Stimulated activated CD4-positive, alpha-beta T cell treated with anti-CD3 and anti-CD28 coated beads, Interleukin-12 subunit alpha, Interleukin-12 subunit beta, amount 100 ng/mL, for 48 hours (primary cell): Measurements from ENCODE around the gene NEURL1B.
"Not testable (repeated sequence)": the region's sequence is repeated elsewhere in the genome, so short reads cannot be mapped to it uniquely, and the experiment has no call there.

Experiments used
- DNase-seq, 3 donors: peaks; one replicate each; pipeline ENCODE4 v3.0.0-alpha.2; 2020; ENCODE audit warnings: low read depth in 2 of 3, low spot score in 1 of 3

The NEURL1B gene

DNA sequence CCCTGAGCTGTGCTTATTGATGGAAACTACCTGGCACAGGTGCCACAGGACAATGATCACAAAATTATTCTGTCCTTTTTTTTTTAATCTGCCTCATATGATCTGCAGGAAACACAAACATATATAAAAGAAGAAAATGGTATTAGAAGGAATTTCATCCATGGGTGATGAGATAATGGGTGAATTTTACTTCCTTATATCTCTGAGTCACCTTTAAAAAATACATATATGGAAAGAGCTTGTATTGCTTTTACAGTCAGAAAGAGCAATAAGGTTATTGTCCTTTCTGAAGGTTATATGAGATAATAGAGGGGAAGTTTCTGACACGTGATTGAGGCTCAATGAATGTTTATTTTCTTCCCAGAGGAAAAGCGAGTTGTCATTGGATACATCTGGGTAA, 31.6 kb downstream of the NEURL1B start:
- no peak for DNase-seq

DNA sequence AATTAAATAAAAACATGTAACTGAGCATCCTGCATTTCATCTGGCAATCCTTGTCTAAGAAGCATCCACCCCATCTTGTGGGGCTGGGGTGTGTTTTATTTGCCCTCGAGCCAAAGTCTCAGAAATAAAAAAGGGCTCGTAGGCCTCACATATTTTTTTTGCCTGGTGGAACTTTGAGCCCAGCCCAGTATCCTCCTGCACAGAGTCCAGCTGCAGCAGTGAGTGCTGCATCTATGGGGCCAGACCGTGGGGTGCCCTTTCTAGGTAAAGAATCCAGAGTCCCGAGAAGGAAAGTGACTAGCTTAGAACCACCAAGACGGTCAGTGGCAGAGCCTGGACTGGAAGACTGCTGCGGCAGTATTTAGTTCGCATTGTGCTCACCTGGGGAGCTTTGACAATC, 33.1 kb downstream of the NEURL1B start:
- DNase-seq: no peak

DNA sequence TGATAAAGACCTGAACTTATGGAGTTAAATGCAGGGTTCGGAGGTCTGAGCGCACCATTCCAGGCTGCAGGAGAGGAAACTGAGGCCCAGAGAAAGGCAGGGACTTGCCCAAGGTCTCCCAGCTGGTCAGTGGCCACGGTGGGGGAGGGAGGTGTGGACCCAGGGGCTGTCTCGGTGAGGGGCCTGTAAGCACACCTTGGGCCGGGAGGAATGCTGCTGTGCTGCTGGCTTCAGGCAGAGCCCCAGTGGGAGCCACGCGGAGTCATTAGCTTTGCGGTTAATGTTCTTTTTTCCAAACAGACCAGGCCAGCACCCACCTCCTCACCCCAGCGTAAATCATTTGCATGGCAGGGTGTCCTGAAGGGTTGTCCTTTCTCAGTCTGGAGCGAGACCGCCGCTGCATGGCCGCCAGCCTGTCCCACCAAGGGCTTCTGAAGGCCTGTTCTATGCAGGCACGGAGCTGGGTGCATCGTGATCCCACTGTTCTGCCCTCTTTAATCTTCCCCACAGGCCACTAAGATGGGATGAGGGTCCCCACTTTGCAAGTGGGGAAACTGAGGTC, 35.9 kb downstream of the NEURL1B start:
- DNase-seq: no peak

DNA sequence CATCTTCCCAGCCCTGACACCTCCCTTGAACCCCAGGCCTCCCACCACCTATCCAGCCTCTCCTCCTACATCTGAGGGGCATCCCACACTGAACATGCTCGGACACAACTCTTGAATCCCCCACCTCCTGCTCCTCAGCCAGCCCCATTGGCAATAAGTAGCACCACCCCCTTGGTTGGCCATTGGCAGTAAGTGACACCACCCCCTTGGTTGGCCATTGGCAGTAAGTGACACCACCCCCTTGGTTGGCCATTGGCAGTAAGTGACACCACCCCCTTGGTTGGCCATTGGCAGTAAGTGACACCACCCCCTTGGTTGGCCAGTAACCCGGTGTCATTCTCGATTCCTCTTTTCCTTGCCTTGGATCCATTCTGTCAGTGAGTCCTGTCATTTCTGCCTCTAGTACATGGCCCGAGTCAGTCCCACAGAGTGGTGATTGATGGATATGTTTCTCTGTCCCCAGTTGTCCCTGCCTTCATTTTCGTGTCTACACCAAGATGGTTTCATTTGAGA, 37.4 kb downstream of the NEURL1B start:
- not testable (repeated sequence) for DNase-seq

DNA sequence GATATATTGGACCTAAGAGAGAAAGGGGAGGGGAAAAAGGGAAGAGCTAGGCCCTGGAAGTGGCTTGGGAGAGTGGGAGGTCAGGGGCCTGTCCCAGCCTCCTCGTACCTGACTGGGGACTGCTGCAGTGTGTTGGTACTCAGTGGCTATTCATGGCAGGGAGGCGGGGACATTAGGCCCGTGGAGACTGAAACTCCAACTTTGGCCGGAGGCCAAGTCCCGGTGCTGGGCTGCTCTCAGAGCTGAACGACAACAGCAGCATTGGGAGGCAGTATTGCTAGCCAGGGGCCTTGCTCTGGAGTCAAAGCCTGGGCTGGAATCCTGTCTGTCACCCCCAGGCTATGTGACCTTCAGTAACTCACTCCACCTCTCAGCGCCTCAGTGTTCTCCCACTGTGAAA, 37.8 kb downstream of the NEURL1B start:
- DNase-seq: no peak

DNA sequence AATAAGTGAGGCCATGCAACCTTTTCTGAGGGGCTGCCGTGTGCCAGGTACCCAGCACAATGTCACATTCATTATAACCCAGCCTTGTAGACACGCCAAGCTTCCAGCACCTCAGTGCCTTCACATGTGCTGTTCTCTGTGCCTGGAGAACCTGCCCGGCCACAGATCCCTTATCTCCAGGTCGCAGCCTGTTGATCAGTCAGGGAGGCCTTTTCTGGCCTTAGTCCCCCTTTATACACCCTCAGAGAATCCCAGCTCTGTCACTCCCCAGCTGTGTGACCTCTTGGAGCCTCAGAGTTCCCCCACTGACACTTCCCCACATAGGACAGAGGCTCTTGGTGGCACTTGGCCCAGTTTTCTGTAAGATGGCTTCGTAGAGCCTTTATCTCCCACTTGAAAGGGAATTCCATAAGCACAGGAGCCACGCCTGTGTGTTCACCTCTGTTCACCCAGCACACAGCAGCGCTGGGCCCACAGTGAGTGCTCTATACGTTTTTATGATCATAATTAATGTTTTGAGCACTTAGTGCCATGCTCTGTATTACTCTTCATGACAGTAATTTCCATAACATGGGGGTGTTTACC, 38.7 kb downstream of the NEURL1B start:
- no peak for DNase-seq

DNA sequence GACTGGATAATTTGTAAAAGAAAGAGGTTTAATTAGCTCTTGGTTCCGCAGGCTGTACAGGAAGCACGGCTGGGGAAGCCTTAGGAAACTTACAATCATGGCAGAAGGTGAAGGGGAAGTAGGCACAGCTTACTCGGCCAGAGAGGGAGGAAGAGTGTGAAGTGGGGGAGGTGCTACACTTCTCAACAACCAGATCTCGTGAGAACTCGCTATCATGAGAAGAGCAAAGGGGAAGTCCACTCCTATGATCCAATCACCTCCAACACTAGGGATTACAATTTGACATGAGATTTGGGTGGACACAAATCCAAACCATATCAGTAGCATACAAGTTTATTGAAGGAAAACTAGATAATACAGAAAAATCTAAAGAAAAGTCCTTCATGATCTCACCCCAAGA, 39.9 kb downstream of the NEURL1B start:
- no peak for DNase-seq

DNA sequence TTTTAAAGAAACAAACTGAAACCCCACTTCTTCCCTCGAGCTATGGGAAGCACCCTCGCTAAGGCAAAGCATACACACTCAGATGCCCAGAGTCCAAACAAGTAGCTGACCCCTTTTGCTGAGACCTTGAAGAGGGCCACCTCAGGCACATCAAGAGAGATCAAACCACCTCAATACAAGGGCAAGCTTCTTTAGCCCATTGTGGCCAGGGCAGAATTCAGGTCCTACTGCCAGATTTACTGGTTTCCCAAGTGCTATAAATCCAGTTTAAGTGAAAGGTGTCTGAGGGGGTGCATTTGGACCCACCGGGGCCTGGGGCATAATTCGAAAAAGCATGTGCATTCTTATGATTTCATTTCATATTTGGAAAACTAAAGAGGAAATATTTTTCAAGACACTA, 40.4 kb downstream of the NEURL1B start:
- DNase-seq: no peak

DNA sequence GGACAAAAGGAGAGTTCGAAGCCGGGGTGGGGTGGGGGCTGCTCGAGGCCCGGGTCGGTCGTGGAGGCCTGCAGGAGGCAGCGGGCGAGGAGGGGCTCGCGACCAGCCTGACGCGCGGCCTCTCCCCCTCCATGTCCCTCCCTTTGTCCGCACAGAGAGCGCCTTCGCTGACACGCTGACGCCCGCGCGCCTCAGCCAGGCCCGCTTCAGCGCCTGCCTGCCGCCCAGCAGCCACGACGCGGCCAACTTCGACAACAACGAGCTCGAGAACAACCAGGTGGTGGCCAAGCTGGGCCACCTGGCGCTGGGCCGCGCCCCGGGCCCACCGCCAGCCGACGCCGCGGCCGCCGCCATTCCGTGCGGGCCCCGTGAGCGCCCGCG, 42.2 kb downstream of the NEURL1B start:
- no peak for DNase-seq

DNA sequence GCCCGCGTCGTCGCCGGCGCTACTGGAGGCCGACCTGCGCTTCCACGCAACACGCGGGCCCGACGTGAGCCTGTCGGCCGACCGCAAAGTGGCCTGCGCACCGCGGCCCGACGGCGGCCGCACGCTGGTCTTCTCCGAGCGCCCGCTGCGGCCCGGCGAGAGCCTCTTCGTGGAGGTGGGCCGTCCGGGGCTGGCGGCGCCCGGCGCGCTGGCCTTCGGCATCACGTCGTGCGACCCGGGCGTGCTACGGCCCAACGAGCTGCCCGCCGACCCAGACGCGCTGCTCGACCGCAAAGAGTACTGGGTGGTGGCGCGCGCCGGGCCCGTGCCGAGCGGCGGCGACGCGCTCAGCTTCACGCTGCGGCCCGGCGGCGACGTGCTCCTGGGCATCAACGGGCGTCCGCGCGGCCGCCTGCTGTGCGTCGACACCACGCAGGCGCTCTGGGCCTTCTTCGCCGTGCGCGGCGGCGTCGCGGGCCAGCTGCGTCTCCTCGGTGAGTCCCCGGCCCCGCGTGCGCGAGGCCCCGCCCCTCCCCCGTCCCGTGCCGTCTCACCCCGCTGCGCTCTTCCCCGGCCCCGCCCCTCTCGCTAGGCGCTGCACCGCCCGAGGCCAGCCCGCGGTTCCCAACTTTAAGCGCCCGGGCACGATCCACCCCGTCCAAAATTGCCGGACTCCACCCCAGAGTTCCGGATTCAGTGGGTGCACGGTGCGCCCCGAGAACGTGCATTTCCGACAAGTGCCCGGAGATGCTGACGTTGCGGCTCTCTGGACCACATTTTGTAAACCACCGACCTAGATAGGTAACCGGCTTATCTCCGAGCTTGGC, 42.8 kb downstream of the NEURL1B start:
- peak in 2 of 3 donors; percentile 32 to 50 for DNase-seq

DNA sequence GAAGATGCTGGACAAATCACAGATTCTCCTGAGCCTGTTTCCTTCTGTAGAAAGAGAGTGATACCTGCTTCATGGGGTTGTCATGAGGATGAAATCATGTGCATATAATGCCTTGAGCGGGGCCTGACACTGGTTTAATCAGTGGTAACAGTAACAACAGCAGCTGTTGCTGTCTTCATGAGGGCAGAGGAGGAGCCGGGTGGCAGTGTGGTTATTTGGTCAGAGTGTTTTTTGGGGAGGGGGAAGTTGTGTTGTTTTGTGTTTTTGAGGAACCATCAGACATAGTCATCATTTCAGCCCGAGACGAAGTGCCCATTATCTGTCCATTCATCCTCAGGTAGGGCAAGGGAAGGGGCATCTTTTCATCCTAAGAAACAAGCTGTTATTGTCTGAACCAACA, 44.0 kb downstream of the NEURL1B start:
- no peak for DNase-seq

DNA sequence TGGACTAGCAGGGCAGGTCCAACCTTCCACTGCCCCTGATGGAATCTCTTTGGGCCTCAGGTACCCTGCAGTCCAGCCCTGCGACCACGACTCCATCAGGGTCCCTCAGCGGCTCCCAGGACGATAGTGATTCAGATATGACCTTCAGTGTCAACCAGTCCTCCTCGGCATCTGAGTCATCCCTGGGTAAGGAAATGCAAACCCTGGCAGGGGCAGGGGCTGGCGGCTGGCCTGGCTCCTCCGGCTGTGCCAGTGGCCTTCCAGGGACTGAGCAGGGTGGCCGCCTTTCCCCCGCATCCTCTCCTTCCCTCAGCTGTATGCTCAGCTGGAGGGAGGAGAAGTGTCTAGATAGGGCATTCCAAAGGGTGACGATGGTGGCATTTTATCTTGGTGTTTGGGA, 45.0 kb downstream of the NEURL1B start:
- DNase-seq: no peak

DNA sequence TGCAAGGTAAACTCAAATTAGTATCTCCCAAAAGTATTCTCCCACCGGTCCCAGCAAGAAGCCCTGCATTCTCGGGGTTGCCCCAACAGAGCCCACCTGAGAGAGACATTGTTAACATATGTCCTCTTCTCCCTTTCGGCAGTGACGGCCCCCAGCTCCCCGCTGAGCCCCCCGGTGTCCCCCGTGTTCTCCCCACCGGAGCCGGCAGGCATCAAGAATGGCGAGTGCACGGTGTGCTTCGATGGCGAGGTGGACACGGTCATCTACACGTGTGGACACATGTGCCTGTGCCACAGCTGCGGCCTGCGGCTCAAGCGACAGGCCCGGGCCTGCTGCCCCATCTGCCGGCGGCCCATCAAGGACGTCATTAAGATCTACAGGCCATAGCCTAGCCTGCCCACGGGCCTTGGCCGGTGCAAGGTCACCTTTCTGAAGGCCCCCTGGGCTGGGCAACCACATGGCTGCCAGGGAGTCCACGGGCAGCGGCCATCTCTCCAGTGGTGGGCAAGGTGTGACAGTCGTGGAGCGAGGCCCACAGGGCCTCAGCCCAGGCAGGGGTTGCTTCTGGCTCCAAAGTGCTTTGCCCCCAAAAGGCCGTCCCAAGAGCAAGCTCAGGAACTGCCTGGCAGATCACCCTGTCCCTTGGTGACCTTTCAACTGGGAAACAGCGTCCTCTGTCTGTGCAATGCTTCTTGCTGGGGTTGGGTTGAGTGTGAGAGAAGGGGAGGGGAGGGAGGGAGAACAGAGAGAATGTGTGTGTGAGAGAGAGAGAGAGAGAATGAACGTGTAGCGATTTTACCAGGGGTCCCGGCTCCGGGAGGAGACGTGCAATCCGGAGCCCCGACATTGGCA, 45.7 kb downstream of the NEURL1B start:
- no peak for DNase-seq

DNA sequence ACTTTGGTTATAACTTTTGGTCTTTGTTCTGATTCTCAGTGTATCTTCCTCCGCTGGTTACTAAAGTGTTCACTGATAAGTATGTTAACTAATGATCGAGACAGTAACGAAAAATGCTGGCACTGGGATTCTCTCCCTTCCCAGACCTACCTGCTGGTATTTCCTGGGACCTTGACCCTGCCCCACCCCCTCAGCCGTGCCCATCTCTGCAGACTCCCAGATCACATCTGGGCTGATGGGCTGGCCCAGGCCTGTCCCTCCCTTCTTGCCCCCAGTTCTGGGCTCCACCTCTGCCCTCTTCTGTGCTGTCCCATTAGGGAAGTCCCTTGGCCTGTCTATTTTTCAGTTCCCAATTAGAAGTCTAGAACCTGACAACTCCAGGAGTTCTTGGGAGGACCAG, 46.9 kb downstream of the NEURL1B start:
- no peak for DNase-seq

DNA sequence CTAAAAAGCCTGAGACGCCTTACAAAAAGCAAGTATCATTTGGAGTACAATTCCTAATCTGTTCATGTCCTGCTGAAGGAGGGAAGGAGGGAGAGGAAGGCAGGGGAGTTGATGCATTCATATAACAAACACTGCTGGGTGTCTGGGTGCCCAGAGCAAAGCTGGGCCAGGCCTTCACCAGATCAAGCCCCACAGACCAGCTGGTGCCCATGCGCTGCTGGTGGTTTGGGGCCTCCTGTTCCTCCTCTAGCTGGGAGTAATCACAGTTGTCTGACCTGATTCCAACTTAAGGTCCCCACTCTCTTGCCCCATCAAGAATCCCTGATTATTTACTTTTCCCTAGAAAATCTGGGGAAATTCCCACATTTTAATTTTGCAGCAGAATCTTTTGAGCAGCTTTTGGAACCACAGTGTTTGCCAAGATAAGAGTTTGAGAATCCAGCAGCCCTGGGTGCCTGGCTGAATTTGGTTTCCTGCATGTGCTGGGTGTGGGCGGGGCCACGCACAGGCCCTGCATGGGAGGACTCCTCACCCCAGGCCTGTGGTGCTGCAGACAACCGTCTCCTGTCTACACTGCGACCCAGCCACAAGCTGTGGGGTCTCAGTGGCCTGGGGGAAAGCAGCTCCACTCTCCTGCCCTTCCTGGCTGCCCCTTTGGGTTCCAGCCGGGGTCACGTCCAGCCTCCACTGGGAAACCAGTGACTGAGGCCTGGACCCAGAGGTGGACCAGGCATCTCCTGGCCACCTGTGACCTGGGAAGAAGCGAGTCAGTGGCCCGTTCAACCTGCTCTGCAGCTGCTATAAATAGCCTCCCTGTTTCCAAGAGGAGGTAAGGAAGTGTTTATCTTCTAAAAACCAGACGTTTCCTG, 47.5 kb downstream of the NEURL1B start:
- no peak for DNase-seq

DNA sequence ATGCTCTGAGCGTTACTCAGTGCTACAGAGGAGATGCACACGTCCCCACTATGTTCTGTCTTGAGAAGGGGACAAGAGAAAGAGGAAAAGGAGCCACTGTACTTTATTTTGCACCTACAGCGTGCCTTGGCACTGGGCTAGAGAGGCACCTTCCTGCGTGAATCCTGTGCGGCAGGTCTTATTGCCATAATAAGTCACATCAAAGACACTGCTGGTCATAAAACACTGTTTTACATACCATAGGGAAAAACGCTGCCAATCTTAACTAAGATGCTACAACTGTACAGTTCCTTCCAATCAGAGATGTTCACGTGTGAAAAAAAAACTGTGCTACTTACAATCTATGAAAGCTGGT, 48.1 kb downstream of the NEURL1B start:
- DNase-seq: no peak

DNA sequence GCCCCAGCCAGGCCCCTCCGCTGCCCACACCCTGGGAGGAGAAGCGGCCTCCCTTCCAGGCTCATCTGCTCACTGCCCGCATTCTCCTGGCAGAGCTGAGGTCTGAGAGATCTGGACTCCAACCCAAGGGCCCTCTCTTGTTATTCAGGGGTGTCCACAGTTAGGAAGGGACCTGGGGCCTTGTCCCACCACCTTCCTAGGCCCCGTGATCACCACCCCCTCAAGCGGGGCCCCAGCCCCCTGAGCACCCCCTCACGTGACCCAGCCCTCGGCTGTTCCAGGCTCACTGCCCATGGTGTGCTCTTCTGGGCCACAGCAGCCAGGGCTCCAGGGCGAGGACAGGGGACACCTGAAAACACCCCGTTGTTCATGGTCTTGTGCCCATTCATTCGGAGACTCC, 48.7 kb downstream of the NEURL1B start:
- no peak for DNase-seq

DNA sequence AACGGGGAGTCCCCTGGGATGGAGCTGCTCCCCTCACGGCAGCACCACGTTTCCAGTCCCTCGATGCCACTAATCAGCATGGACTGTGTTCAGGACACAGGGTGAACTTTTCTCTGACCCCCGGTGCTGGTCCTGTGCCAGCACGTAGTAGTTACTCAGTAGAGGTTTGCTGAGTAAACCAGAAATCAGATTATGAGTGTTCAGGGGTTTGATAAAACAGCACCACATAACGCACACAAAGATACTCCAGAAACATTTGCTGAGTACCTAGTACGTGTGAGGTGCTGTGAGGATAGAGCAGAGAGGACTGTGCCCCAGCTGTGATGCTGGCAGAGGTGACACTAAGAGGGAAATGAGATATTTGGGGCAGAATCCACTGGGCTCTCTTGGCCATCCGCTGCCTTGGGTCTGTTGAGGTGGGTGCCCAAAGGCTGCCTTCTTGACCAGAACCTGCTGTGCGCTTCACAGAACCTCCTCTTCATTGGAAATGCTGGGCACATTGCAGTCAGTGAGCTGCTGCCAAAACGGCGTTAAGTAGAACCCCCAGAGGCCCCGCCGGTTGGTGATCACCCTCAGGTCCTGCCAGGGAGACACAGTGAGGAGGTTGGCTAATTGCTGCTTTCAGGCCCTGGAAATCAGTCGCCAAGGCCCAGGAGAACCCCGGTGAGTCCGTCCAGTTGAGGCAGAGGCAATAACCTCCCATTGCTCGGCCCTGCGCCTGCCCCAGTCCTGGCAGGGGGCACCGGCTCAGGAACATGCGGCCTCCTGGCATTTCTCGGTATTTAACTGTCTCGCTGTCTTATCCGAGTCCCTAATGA, 49.4 kb downstream of the NEURL1B start:
- no peak for DNase-seq

DNA sequence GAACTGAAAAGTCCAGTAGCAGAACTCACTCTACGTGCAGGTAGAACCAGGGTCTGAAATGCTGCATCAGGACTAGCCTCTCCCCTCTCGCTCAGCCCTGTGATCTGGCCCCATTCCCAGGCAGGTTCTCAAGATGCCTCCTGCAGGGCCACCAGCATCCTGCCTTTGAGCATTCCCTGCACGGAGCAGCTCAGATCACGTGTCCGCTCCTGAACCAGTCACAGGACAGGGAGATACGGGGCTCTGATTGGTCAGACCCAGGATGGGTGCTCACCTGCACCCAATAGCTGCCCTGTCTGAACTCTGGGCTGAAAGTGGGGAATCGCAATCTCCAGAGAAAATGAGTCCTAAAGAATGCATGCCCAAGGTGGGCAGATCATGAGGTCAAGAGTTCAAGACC, 50.8 kb downstream of the NEURL1B start:
- DNase-seq: no peak

DNA sequence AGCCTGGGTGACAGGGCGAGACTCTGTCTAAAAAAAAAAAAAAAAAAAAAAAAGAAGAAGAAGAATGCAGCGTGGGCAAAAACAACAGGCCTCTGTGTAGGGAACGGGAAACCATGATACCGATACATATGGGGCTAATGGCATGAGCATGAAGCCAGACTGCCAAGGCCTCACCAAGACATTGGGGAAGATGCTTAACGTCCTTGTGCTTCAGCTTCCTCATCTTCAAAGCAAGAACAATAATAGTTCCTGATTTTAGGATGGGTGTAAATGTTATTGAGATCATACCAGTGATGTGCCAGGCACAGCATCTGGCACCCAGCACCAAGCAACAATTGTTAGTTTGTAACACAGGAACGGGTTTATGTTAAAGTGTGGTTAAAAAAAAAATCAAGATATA, 51.4 kb downstream of the NEURL1B start:
- no peak for DNase-seq
